Hepatocyte (in vitro differentiated cells): Measurements from ENCODE around the gene COL5A1. TPM values are rescaled to one million over a fixed set of nuclear protein-coding genes. Genes with fewer than 3 reads are reported as not detected.
A peak's percentile ranks its signal among the peaks of the same experiment; 100 is the strongest.

ENCODE experiments used
- DNase-seq: peaks from one replicate; pipeline ENCODE4 v3.0.0-alpha.2; 2016; ENCODE audit warnings: low spot score
- H2AFZ ChIP-seq: fragments of 200-600 bp; sonication (generic); 2 replicates; pipeline ENCODE4 v1.6.0; 2016; ENCODE audit warnings: antibody characterized with exemption, mild to moderate bottlenecking
- H3K27ac ChIP-seq: fragments of 200-600 bp; sonication (generic); 2 replicates; pipeline ENCODE4 v1.5.1; 2016; ENCODE audit warnings: mild to moderate bottlenecking
- H3K27me3 ChIP-seq: fragments of 200-600 bp; sonication (generic); 2 replicates; pipeline ENCODE4 v1.6.1; 2016
- H3K36me3 ChIP-seq: fragments of 200-600 bp; sonication (generic); replicated peaks from 2 replicates; pipeline ENCODE4 v1.5.1; 2016; ENCODE audit warnings: low read depth; ENCODE audit not compliant: insufficient read depth
- H3K4me1 ChIP-seq: fragments of 200-600 bp; sonication (generic); 2 replicates; pipeline ENCODE4 v1.5.1; 2016; ENCODE audit warnings: mild to moderate bottlenecking, moderate library complexity; ENCODE audit not compliant: insufficient read depth
- H3K4me2 ChIP-seq: fragments of 200-600 bp; sonication (generic); 2 replicates; pipeline ENCODE4 v1.6.0; 2016
- H3K4me3 ChIP-seq: fragments of 200-600 bp; sonication (generic); 2 replicates; pipeline ENCODE4 v1.5.1; 2016; ENCODE audit warnings: mild to moderate bottlenecking
- H3K79me2 ChIP-seq: fragments of 200-600 bp; sonication (generic); 2 replicates; pipeline ENCODE4 v1.6.0; 2017; ENCODE audit warnings: mild to moderate bottlenecking
- H3K9me2 ChIP-seq: fragments of 200-600 bp; sonication (generic); replicated peaks from 2 replicates; pipeline ENCODE4 v1.6.0; 2017; ENCODE audit warnings: mild to moderate bottlenecking; ENCODE audit not compliant: insufficient read depth
- H3K9me3 ChIP-seq: fragments of 200-600 bp; sonication (generic); 2 replicates; pipeline ENCODE4 v1.5.1; 2016; ENCODE audit warnings: low read depth, mild to moderate bottlenecking
- H4K20me1 ChIP-seq: fragments of 200-600 bp; sonication (generic); 2 replicates; pipeline ENCODE4 v1.6.0; 2016; ENCODE audit warnings: mild to moderate bottlenecking; ENCODE audit not compliant: insufficient read depth, poor library complexity, severe bottlenecking
- EZH2 ChIP-seq: fragments of 200-600 bp; sonication (generic); IDR thresholded peaks from 2 replicates; pipeline ENCODE4 v1.6.1; 2016; ENCODE audit warnings: antibody characterized with exemption, mild to moderate bottlenecking, borderline replicate concordance
- EZH2phosphoT487 ChIP-seq: fragments of 200-600 bp; sonication (generic); IDR thresholded peaks from one replicate; pipeline ENCODE4 v1.6.1; 2018; ENCODE audit warnings: antibody characterized with exemption, mild to moderate bottlenecking, low read depth, moderate library complexity; ENCODE audit not compliant: unreplicated experiment, severe bottlenecking
- WGBS: methylation state at CpG from one replicate; pipeline ENCODE4 v1.1.6; 2016; ENCODE audit warnings: low lambda C conversion rate; ENCODE audit errors: missing lambda C conversion rate; 5-methylcytosine and 5-hydroxymethylcytosine counted together
- polyA plus RNA-seq: library from polyadenylated mRNA; unstranded; fragments of >200 nt; fragmentation: Nextera tagmentation; extraction: Ambion mirVana; gene quantifications from 2 replicates; pipeline ENCODE4 v1.2.1, GENCODE V29; 2016
- total RNA-seq: library from RNA; depleted of rRNA; stranded (reverse); fragments of >200 nt; gene quantifications from 2 replicates; pipeline ENCODE4 v1.2.3, GENCODE V29; 2014
- TF ChIP-seq, protein P1 (sequence below): fragments of 200-600 bp; sonication (generic); IDR thresholded peaks from 2 replicates; pipeline ENCODE4 v1.5.1; 2016; ENCODE audit warnings: antibody characterized with exemption, mild to moderate bottlenecking; ENCODE audit not compliant: poor library complexity

COL5A1 gene
- total and polyA plus RNA-seq, 2 experiments from 2014 or later: 342 to 347 TPM

DNA sequence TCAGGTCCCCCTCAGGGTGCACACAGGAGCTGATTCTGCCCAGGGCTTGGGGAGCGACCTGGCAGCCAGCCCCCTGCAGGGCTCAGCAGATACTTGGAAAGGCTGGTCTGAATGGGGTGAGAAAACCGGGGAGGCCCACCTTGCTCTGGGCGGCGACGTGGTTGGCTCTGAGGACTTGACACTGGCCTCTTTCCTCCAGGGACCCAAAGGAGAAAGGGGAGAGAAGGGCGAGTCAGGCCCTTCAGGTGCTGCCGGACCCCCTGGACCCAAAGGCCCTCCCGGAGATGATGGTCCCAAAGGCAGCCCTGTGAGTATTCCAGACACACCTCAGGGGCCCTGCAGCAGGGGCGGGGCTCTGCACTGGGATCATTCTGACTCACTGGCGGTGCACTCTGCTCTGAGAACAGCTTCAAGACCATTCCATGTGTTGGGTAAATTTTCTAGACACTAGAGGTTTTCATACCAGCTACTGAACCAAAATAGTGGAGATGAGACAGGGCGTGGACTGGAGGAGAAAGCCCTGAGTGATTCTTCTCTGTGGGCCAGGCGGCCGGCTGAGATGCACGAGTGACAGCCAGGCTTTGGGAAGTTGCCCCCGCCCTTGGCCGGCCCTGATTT is 173.1 kb downstream of the COL5A1 start:
- H3K9me3 ChIP-seq: no peaks in the 10 kb centered on the region
- no peaks in the 10 kb centered on the region for H3K79me2 ChIP-seq
- DNase-seq: peak; percentile 46
- H3K27me3 ChIP-seq: no peaks in the 10 kb centered on the region
- no peaks in the 10 kb centered on the region for H3K9me2 ChIP-seq
- H4K20me1 ChIP-seq: no peaks in the 10 kb centered on the region
- no peak overlapping the region for H3K4me3 ChIP-seq
- TF ChIP-seq EZH2phosphoT487 (no peak), EZH2 (no peak)
- TF ChIP-seq, protein P1, sequence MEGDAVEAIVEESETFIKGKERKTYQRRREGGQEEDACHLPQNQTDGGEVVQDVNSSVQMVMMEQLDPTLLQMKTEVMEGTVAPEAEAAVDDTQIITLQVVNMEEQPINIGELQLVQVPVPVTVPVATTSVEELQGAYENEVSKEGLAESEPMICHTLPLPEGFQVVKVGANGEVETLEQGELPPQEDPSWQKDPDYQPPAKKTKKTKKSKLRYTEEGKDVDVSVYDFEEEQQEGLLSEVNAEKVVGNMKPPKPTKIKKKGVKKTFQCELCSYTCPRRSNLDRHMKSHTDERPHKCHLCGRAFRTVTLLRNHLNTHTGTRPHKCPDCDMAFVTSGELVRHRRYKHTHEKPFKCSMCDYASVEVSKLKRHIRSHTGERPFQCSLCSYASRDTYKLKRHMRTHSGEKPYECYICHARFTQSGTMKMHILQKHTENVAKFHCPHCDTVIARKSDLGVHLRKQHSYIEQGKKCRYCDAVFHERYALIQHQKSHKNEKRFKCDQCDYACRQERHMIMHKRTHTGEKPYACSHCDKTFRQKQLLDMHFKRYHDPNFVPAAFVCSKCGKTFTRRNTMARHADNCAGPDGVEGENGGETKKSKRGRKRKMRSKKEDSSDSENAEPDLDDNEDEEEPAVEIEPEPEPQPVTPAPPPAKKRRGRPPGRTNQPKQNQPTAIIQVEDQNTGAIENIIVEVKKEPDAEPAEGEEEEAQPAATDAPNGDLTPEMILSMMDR: no peak
- no peak overlapping the region for H3K4me2 ChIP-seq
- 91% methylated on average over 16 of the region's 16 CpGs for WGBS
- H3K36me3 ChIP-seq: no peaks in the 10 kb centered on the region
- peaks cover 7% of the 10 kb centered on the region for H3K4me1 ChIP-seq
- H3K27ac ChIP-seq: no peak overlapping the region
- no peak overlapping the region for H2AFZ ChIP-seq

DNA sequence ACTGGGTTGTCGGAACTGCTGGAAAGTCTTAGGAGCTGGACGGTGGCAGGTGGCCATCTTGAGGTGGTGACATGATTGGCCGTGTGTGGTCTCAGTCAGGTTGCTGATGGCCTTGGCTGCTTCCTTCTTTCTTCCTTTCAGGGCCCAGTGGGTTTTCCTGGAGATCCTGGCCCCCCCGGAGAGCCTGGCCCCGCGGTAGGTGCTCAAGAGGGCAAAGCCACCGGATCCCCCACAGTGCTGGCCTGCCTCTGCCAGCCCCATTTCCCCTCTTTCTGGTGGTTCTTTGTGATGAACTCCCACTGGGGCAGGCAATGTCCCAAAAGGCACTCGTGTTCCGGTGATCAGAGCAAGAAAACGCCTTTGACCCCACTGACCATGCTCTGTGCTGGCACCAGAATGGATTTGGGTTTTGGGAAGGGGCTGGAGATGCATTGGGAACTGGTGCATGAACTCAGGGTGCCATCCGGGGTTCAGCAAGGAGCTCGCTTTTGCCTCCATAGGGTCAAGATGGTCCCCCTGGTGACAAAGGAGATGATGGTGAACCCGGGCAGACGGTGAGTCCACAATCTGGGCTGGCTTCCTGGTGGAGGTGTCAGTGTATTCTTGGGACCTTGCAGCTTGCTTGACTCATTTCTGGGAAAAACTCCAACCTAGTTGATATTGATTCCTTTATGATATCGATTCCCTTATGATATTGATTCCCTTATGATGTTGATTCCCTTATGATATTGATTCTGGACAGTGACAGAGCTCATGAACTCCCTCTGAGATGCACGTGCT is 174.0 kb downstream of the COL5A1 start:
- TF ChIP-seq EZH2phosphoT487 (no peak), EZH2 (no peak)
- TF ChIP-seq, protein P1: no peak
- no peaks in the 10 kb centered on the region for H3K27me3 ChIP-seq
- H3K4me1 ChIP-seq: peaks cover 7% of the 10 kb centered on the region
- H2AFZ ChIP-seq: no peak overlapping the region
- H4K20me1 ChIP-seq: no peaks in the 10 kb centered on the region
- no peaks in the 10 kb centered on the region for H3K36me3 ChIP-seq
- no peaks in the 10 kb centered on the region for H3K9me3 ChIP-seq
- 94% methylated on average over 14 of the region's 16 CpGs for WGBS
- no peak overlapping the region for H3K4me3 ChIP-seq
- no peak overlapping the region for H3K27ac ChIP-seq
- DNase-seq: no peak
- no peak overlapping the region for H3K4me2 ChIP-seq
- no peaks in the 10 kb centered on the region for H3K9me2 ChIP-seq
- H3K79me2 ChIP-seq: no peaks in the 10 kb centered on the region

DNA sequence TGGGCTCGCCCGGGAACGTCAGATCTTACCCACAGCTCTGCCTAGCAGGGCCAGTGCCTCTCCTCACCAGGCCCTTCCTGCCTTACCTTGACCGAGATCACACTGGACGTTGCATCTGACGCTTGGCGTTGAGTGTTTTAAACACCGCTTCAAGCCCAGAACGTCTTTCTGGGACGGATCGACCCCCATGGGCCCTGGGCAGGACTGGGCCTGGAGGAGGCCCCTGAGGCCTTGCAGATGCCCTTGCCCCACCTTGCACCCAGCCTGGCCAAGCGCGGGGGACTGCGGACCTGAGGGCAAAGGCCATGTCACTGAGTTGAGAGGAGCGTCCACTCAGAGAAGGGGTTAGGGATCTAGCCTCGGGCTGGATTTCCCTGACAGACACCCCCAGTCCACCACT is 174.7 kb downstream of the COL5A1 start:
- Histone ChIP-seq H3K79me2 (no peaks in the 10 kb centered on the region), H3K36me3 (no peaks in the 10 kb centered on the region), H2AFZ (no peak overlapping the region), H3K9me2 (no peaks in the 10 kb centered on the region), H3K4me2 (no peak overlapping the region), H3K27ac (no peak overlapping the region), H4K20me1 (no peaks in the 10 kb centered on the region), H3K4me3 (no peak overlapping the region), H3K9me3 (no peaks in the 10 kb centered on the region), H3K4me1 (peaks cover 6% of the 10 kb centered on the region), H3K27me3 (no peaks in the 10 kb centered on the region)
- DNase-seq: no peak
- TF ChIP-seq EZH2 (no peak), EZH2phosphoT487 (no peak)
- TF ChIP-seq, protein P1: no peak
- WGBS: 91% methylated on average over 16 of the region's 16 CpGs
